GM19035 (cell line): ENCODE data around the gene LNPEP.
"Not testable (repeated sequence)": the region's sequence is repeated elsewhere in the genome, so short reads cannot be mapped to it uniquely, and the experiment has no call there.

Source experiments
- ATAC-seq: cut with Tn5 transposase; IDR thresholded peaks from one replicate; pipeline ENCODE4 v1.9.1; 2021; ENCODE audit not compliant: unreplicated experiment

LNPEP gene

DNA sequence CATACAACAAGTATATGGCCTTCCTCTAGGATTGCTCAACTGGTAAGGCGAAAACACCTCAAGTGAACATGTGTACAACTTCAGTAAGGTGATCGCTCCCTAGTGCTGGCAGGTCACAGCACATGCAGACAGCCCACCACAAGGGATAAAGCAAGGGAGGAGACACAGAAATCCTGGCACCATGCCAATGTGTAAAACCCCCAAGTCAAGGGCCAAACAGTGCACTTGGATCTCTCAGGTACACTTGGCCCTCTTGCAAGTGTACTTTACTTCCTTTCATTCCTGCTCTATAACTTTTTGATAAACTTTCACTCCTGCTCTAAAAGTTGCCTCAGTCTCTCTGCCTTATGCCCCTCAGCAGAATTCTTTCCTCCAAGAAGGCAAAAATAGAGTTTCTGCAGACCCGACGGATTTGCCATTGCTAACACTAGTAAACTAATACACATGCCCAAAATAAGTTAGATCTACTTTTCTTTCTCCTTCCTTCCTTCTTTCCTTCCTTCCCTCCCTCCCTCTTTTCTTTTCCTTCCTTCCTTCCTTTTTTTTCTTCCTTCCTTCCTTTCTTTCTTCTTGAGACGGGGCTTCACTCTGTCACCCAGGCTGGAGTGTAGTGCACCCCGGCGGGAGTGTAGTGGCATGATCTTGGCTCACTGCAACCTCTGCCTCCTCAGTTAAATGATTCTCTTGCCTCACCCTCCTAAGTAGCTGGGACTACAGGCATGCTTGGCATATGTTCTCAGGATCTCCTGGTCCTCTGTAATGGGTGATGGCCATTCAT, 6.8 kb upstream of the LNPEP start:
- ATAC-seq: no peak

DNA sequence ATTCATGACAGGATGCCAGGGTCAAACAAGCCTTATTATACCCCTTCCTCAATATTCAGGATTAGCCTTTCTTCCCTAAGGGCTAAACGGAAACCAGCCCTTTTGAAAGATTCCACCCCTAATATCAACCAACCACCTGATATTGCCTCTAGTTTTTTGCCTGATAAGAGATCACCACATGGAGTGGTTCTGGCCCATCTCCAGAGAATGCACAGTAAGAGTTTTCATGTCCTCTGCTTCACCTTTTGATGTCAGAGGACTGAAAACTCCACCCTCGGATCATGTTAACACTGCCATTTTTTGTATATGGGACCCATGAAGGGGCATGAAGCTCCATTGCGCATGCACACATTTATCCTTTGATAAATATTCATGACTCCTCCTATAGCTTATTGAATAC, 5.8 kb upstream of the LNPEP start:
- no peak for ATAC-seq

DNA sequence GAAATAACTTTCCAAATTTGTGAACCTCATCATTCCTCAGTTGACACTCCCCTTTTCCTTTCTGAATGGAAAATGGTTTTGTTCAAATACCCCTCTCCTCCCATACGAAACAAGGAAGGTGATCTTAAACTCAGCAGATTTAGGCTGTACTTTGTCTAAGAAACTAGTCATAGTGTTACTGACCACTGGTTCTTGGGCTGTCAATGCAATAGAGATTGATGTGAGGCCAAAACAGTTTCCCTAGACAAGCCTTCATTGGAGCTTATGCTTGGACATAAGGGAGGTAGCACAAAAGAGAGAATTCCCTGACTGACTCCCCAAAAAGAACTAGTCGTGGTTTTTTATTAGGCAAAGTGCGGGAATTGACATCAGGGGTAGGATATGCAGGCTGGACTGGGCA, 5.3 kb upstream of the LNPEP start:
- ATAC-seq: no peak

DNA sequence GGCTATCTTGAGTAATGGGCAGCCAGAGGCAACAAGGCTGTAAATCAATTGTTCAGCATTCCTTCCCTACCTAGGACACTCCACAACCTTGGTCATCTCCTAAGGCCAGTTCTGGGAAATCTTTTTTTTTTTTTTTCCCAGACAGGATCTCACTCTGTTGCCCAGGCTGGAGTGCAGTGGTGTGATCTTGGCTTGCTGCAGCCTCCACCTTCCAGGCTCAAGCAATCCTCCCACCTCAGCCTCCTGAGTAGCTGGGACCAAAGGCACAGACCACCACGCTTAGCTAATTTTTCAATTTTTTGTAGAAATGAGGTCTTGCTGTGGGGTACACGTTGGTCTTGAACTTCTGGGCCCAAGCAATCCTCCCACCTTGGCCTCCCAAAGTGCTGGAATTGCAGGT, 4.8 kb upstream of the LNPEP start:
- not testable (repeated sequence) for ATAC-seq

GRCh38 chr5:96931605-96932004, 4.3 kb upstream of the LNPEP start:
- no peak for ATAC-seq

DNA sequence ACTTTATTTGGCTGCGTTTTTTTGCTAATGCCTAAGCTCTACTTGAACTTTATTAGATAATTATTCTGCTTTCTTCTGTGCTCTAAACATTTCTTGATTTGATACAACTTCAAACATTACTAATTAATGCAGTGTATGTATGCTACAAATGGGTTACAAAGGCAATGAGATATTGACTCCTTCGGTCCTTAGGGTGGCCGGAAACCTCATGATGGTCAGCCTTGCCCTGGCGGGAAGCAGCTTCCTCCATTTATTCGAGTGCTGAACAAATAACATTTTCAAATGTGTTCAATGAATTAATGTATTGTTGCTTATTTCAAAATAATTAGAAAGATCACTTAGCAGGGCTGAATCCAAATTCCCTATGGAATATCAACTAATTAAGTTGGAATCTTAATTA, 3.9 kb upstream of the LNPEP start:
- no peak for ATAC-seq

GRCh38 chr5:96933764-96934707, 1.8 kb upstream of the LNPEP start:
- no peak for ATAC-seq

GRCh38 chr5:96934708-96935558, 947 bp upstream of the LNPEP start:
- peak; percentile 66 for ATAC-seq

DNA sequence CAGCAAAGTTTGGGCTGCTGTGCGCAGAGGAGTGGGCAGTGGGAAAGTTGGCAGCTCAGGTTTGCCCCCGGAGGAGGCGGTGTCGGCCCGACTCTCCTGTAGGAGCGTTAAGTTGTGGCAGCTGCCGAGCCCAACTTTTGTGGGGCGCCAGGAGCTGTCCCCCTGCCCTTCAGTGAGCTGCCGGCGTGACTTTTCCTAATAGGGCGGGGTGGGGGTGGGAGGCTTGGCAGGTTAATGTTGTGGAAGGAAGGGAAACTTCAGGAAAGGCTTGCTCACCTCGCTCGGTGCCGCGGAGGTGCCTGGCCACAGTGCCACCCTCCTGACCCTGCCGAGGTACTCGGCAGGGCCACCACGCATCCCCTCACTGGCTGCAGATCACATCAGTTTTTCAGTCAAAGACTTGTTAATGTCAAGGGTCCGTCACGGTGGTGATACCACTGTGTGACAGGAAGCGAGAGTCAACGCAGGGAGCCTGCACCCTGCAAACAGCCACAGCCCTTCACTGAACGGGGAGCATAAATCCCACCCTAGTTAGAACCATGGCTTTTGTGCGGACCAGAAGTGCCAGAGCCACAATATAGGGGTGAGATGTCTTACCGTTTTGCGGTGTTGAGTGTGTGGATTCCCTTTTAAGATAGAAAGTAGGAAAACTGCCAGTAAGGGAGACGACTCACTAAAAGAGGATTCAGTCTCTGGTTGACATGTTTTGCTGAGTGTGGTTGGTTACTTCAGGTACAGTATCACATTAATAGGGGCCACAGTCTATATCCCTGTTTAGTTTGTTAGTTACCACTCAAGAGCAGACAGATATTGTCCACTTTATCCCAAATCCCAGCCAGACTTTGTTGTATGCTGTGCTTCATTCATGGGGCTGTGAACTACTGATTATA, 796 bp downstream of the LNPEP start:
- ATAC-seq: peak; percentile 20

- no peak for ATAC-seq
These were observed 4.7 kb downstream of the LNPEP start for GRCh38 chr5:96940586-96940985.

DNA sequence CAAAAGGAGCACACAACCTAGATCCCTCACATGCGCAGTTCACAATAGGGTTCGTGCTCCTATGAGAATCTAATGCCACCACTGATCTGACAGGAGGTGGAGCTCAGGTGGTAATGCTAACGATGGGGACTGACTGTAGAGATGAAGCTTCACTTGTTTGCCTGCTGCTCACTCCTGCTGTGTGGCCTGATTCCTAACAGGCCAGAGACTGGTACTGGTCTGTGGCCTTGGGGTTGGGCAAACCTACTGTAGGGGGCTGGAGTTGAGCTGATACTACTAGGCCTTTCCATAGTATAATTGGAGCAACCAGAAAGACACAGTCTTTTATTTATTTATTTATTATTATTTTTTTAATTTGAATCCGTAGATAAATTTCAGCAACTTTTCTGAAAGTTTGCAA, 5.3 kb downstream of the LNPEP start:
- ATAC-seq: no peak

- ATAC-seq: no peak
These were observed 6.2 kb downstream of the LNPEP start for GRCh38 chr5:96942078-96942477.

DNA sequence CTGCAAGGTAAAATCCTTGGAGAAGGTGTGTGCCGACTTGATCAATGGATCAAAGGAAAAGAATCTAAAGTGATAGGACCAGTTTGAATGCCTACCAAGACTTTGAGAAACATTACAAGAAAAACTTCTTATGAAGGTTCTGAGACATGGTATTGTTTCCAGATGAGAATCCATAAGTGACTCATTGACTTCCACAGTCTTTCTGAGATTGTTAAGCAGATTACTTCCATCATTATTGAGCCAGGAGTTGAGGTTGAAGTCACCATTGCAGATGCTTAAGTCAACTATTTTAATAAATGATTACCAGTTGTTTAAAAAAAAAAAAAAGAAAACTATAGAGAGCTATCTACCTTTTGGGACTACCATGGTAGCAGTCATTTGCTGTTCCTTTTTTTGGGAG, 7.0 kb downstream of the LNPEP start:
- ATAC-seq: no peak

DNA sequence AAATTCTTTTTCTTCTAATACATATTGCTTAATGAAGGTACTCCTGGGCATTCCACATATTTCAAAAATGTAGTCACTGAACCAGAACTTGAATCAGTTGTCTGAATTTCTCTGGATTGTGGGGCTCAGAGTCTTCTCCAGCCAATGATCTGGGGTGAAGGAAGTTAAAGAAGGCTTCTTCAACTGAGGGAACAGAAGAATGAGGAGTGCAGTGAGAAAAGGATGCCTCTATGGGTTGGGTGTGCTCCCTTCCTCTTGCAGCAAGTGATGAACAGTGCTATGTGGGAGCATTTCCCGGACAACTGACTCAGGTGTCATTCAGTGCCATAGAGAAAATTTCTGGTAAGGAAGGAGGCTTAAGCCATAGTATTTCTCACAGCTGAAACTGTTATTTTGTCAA, 7.9 kb downstream of the LNPEP start:
- no peak for ATAC-seq

DNA sequence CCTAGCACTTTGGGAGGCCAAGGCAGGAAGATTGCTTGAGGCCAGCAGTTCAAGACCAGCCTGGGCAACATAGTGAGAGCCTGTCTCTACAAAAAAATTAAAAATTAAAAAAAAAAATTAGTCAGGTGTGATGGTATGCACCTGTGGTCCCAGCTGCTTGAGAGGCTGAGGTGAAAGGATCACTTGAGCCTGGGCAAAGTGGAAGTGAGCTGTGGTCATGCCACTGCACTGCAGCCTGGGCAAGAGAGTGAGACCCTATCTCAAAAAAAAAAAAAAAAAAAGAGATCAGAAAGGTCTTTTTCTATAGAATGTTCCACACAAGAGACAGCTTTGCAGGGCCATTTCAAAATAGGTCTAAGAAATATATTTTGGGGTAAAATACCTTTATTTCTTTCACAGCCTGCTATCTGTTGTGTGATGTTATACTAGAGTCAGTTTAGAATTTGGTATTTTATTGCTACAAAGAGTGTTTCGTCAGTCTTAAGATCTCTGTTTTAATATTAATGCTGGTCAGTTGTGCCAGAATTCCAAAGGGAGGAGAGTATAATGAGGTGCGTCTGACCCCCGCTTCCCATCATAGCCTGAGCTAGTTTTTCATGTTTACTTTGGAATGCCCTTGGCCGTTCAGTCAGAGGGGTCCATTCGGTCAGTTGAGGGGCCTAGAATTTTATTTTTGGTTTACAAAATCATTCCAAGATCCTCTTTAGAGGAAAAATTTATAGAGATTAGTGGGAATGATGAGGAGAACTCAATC, 9.4 kb downstream of the LNPEP start:
- no peak for ATAC-seq

DNA sequence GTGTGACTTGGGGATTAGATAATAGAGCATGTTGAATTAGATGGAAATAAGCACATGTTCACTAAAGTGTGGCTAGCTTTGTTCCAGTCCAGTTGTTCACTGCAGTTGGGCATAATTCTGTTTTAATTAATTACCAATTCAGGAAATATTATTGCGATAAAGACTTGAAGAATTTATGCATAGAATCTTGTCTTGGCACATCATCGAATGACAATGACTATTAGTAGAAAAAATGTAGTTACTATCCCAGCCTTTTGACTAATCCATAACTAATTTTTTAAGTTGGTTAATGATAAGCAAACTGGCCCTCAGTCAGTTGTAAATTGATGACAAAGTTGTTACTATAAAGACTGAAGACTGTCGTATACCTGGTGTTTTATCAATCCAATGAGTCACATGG, 10.5 kb downstream of the LNPEP start:
- ATAC-seq: no peak

- ATAC-seq: no peak
These were observed 16.4 kb downstream of the LNPEP start for GRCh38 chr5:96952118-96952750.

- ATAC-seq: no peak
These were observed 17.3 kb downstream of the LNPEP start for GRCh38 chr5:96952974-96953730.
